Mesenchymal stem cell (in vitro differentiated cells and primary cell): ENCODE measurements around the gene MACROD2.
A peak's percentile ranks its signal among the peaks of the same experiment; 100 is the strongest.

Experiments used
- DNase-seq: peaks from one replicate; pipeline ENCODE4 v3.0.0-alpha.2; 2013
- H2AFZ ChIP-seq: one replicate; pipeline ENCODE4 v1.6.1; 2013; ENCODE audit warnings: low read depth, mild to moderate bottlenecking, control low read depth, inconsistent platforms, low read length, moderate library complexity
- H2AK5ac ChIP-seq: 2 replicates; pipeline ENCODE4 v1.6.1; 2013; ENCODE audit warnings: low read length, moderate library complexity, mild to moderate bottlenecking, inconsistent platforms; ENCODE audit not compliant: severe bottlenecking
- H2BK120ac ChIP-seq: one replicate; pipeline ENCODE4 v1.6.1; 2013; ENCODE audit warnings: low read depth, mild to moderate bottlenecking, inconsistent platforms, low read length, moderate library complexity
- H2BK12ac ChIP-seq, 2 experiments: one replicate each; pipeline ENCODE4 v1.6.1; 2013; ENCODE audit warnings: inconsistent platforms in 2 of 2, low read length in 2 of 2, mild to moderate bottlenecking in 2 of 2, moderate library complexity in 2 of 2, control low read depth in 1 of 2
- H2BK15ac ChIP-seq: one replicate; pipeline ENCODE4 v1.6.1; 2013; ENCODE audit warnings: mild to moderate bottlenecking, low read depth, inconsistent platforms; ENCODE audit not compliant: poor library complexity, severe bottlenecking
- H2BK5ac ChIP-seq: 2 replicates; pipeline ENCODE4 v1.6.1; 2013; ENCODE audit warnings: low read depth, mild to moderate bottlenecking, low read length, control low read depth, inconsistent platforms; ENCODE audit not compliant: poor library complexity, severe bottlenecking
- H3K14ac ChIP-seq, 2 experiments: one replicate each; pipeline ENCODE4 v1.6.1; 2013; ENCODE audit warnings: inconsistent platforms in 2 of 2, low read length in 2 of 2, control low read depth in 1 of 2, mild to moderate bottlenecking in 1 of 2, moderate library complexity in 1 of 2
- H3K18ac ChIP-seq, 2 experiments: one replicate each; pipeline ENCODE4 v1.6.1; 2013; ENCODE audit warnings: inconsistent platforms in 2 of 2, low read length in 2 of 2, control low read depth in 1 of 2, low read depth in 1 of 2, mild to moderate bottlenecking in 1 of 2
- H3K23ac ChIP-seq, 2 experiments: one replicate each; pipeline ENCODE4 v1.6.1; 2013; ENCODE audit warnings: inconsistent platforms in 2 of 2, low read length in 2 of 2, mild to moderate bottlenecking in 2 of 2, moderate library complexity in 2 of 2, control low read depth in 1 of 2
- H3K27ac ChIP-seq: 2 replicates; pipeline ENCODE4 v1.5.1; 2013; ENCODE audit warnings: mild to moderate bottlenecking, moderate library complexity, low read length, control low read depth, inconsistent platforms; ENCODE audit not compliant: poor library complexity, severe bottlenecking
- H3K27me3 ChIP-seq, 2 experiments: 2 replicates each; pipeline versions ENCODE4 v1.6.1 to v1.7.0; 2013; ENCODE audit warnings: low read length in 2 of 2, mild to moderate bottlenecking in 2 of 2, moderate library complexity in 2 of 2, control low read depth in 1 of 2, inconsistent platforms in 1 of 2; ENCODE audit not compliant: control insufficient read depth in 1 of 2, insufficient read depth in 1 of 2
- H3K36me3 ChIP-seq, 2 experiments: 2 replicates each; pipeline versions ENCODE4 v1.6.1 to v1.7.0; 2013; ENCODE audit warnings: low read length in 2 of 2, control low read depth in 1 of 2, inconsistent platforms in 1 of 2, low read depth in 1 of 2, mild to moderate bottlenecking in 1 of 2; ENCODE audit not compliant: insufficient read depth in 2 of 2, control insufficient read depth in 1 of 2
- H3K4ac ChIP-seq, 2 experiments: one replicate each; pipeline ENCODE4 v1.6.1; 2013; ENCODE audit warnings: inconsistent platforms in 2 of 2, low read length in 2 of 2, mild to moderate bottlenecking in 2 of 2, moderate library complexity in 2 of 2, control low read depth in 1 of 2, low read depth in 1 of 2
- H3K4me1 ChIP-seq: 2 replicates; pipeline ENCODE4 v1.6.1; 2013; ENCODE audit warnings: low read depth, low read length, control low read depth; ENCODE audit not compliant: control insufficient read depth, insufficient read depth
- H3K4me2 ChIP-seq: 2 replicates; pipeline ENCODE4 v1.6.1; 2013; ENCODE audit warnings: low read length, mild to moderate bottlenecking, inconsistent platforms; ENCODE audit not compliant: poor library complexity, severe bottlenecking
- H3K4me3 ChIP-seq, 2 experiments: 2 replicates each; pipeline versions ENCODE4 v1.5.1 to v1.7.0; 2013; ENCODE audit warnings: low read length in 2 of 2, mild to moderate bottlenecking in 2 of 2, control low read depth in 1 of 2, low read depth in 1 of 2; ENCODE audit not compliant: insufficient read depth in 1 of 2
- H3K79me1 ChIP-seq: replicated peaks from 2 replicates; pipeline ENCODE4 v1.6.1; 2013; ENCODE audit warnings: mild to moderate bottlenecking, control low read depth, low read length, inconsistent platforms; ENCODE audit not compliant: poor library complexity, severe bottlenecking
- H3K9ac ChIP-seq: 2 replicates; pipeline ENCODE4 v1.7.0; 2013; ENCODE audit warnings: mild to moderate bottlenecking, low read length, moderate library complexity
- H3K9me3 ChIP-seq: 2 replicates; pipeline ENCODE4 v1.7.0; 2013; ENCODE audit warnings: mild to moderate bottlenecking, low read length; ENCODE audit not compliant: control insufficient read depth
- H4K8ac ChIP-seq: one replicate; pipeline ENCODE4 v1.6.1; 2013; ENCODE audit warnings: inconsistent platforms, mild to moderate bottlenecking, low read length, moderate library complexity
- H4K91ac ChIP-seq: one replicate; pipeline ENCODE4 v1.6.1; 2013; ENCODE audit warnings: mild to moderate bottlenecking, low read length, inconsistent platforms
- WGBS: methylation state at CpG from one replicate; pipeline ENCODE4 v1.1.7; 2013; ENCODE audit warnings: mixed read lengths; 5-methylcytosine and 5-hydroxymethylcytosine counted together

Gene MACROD2

DNA sequence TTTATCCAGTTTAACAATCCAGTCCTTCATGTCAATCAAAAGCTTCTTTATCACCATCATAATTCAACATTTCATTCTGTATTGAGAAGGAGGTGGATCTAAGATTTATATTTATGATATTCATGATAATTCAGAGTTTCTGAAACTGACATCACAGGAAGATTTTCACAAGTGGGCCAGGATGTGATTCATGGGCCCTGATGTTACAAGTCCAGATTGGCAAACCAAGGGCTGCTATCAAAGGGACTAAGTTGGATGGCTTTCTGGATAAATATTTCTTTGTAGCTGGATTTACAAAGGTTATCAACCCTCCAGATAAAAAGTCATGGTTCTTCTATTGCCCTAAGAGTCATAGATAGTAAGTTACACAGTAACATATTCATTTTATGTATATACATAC, 1711.4 kb downstream of the MACROD2 start:
- H3K4me2 ChIP-seq: no peak overlapping the region
- H4K8ac ChIP-seq: no peak overlapping the region
- no peak overlapping the region for H3K4me3 ChIP-seq
- peaks cover 3% of the 10 kb centered on the region for H3K4me1 ChIP-seq
- no peak overlapping the region for H2BK120ac ChIP-seq
- H2BK12ac ChIP-seq: no peak overlapping the region
- no peaks in the 10 kb centered on the region for H3K9me3 ChIP-seq
- H2BK15ac ChIP-seq: no peak overlapping the region
- no peak overlapping the region for H3K14ac ChIP-seq
- H3K79me1 ChIP-seq: no peaks in the 10 kb centered on the region
- DNase-seq: no peak
- no peak overlapping the region for H3K4ac ChIP-seq
- H2BK5ac ChIP-seq: no peak overlapping the region
- no peak overlapping the region for H4K91ac ChIP-seq
- no peak overlapping the region for H3K18ac ChIP-seq
- no peak overlapping the region for H2AK5ac ChIP-seq
- H3K9ac ChIP-seq: no peak overlapping the region
- H3K23ac ChIP-seq: no peak overlapping the region
- H2AFZ ChIP-seq: no peak overlapping the region
- no peaks in the 10 kb centered on the region for H3K27me3 ChIP-seq
- H3K27ac ChIP-seq: no peak overlapping the region
- H3K36me3 ChIP-seq: no peaks in the 10 kb centered on the region

DNA sequence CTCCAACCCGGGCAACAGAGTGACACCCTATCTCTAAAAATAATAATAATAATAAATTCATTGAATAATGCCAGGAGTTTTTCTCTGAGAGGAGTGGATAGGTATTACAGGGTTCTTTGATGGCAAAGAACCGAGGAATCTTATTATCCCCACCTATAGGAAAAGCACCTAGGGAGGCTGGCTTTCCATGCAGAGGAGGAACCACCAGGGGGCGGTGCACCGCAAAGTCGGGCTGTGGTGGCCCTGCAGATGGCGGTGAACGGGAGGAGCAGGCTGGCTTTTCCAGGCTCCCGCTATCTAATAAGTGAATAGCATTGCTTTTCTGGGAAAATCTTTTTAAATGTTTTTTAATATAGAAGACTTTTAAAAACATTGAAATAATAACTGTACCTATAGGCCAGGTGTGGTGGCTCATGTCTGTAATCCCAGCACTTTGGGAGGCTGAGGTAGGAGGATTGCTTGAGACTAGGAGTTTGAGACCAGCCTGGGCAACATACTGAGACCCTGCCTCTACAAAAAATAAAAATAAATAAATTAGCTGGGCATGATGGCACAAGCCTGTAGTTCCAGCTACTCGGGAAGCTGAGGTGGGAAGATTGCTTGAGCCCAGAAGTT, 1713.8 kb downstream of the MACROD2 start:
- Histone ChIP-seq H3K9ac (no peak overlapping the region), H2BK120ac (no peak overlapping the region), H3K14ac (no peak overlapping the region), H3K4me2 (no peak overlapping the region), H3K79me1 (no peaks in the 10 kb centered on the region), H2BK15ac (no peak overlapping the region), H3K36me3 (no peaks in the 10 kb centered on the region), H3K23ac (no peak overlapping the region), H2BK12ac (no peak overlapping the region), H3K9me3 (no peaks in the 10 kb centered on the region), H4K8ac (no peak overlapping the region), H2AFZ (no peak overlapping the region), H3K4me1 (peaks cover 1% of the 10 kb centered on the region), H3K27ac (no peak overlapping the region), H2AK5ac (no peak overlapping the region), H4K91ac (no peak overlapping the region), H3K18ac (no peak overlapping the region), H2BK5ac (no peak overlapping the region), H3K4ac (no peak overlapping the region), H3K4me3 (no peak overlapping the region), H3K27me3 (no peaks in the 10 kb centered on the region)
- WGBS: 23% methylated on average over 5 of the region's 9 CpGs
- DNase-seq: peak; percentile 24

DNA sequence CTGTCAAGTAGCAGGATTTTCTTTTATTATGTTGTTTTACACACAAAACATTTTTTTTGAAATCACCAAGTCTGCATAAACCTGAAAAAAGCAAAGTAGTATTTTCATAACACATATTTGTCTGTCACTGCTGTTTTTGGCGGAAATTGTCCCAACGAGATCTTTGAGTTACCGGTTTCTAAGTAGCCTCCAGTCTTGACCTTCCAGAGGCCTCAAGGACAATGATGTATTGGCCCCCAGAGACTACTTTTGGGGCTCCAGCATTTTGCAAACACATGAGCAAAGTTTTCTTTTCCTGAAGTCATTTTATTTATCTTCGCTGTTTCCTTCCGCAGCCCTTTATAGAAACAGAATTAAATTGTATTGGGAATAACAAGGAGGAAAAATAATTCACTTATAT, 1715.3 kb downstream of the MACROD2 start:
- Histone ChIP-seq H3K4me1 (peaks cover 1% of the 10 kb centered on the region), H4K8ac (no peak overlapping the region), H3K79me1 (no peaks in the 10 kb centered on the region), H3K14ac (no peak overlapping the region), H3K4me3 (no peak overlapping the region), H3K27me3 (no peaks in the 10 kb centered on the region), H2BK120ac (no peak overlapping the region), H3K23ac (no peak overlapping the region), H3K4me2 (no peak overlapping the region), H4K91ac (no peak overlapping the region), H2BK5ac (no peak overlapping the region), H3K27ac (no peak overlapping the region), H3K4ac (no peak overlapping the region), H3K9ac (no peak overlapping the region), H3K18ac (no peak overlapping the region), H2BK15ac (no peak overlapping the region), H2AFZ (no peak overlapping the region), H2AK5ac (no peak overlapping the region), H2BK12ac (no peak overlapping the region), H3K36me3 (no peaks in the 10 kb centered on the region), H3K9me3 (no peaks in the 10 kb centered on the region)
- no peak for DNase-seq
- WGBS: 75% methylated on average over 3 of the region's 5 CpGs

DNA sequence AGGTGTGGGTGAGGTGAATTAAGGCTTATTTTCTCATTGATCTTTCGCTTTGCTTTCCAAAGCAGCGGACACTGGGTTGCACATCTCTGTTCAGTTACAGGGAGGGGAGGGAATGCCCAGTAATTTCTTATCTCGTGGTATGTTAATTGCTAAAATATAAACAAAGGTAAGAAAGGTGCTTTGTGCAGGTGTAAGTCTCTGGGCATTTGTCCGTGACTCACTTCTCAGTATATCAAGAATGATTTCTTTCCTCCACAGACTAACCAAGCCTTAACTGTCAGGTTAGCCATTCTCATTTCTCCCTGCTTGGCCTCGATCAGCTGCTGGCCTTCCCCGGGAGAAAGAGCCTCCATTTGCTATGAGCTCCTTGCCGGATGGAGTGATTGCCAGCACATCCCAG, 1715.9 kb downstream of the MACROD2 start:
- Histone ChIP-seq H4K8ac (no peak overlapping the region), H2BK5ac (no peak overlapping the region), H2BK120ac (no peak overlapping the region), H2AK5ac (no peak overlapping the region), H3K9me3 (no peaks in the 10 kb centered on the region), H3K27ac (no peak overlapping the region), H3K4me2 (no peak overlapping the region), H2AFZ (no peak overlapping the region), H3K4ac (no peak overlapping the region), H3K36me3 (no peaks in the 10 kb centered on the region), H3K9ac (no peak overlapping the region), H3K18ac (no peak overlapping the region), H3K79me1 (no peaks in the 10 kb centered on the region), H2BK12ac (no peak overlapping the region), H4K91ac (no peak overlapping the region), H2BK15ac (no peak overlapping the region), H3K27me3 (no peaks in the 10 kb centered on the region), H3K4me3 (no peak overlapping the region), H3K4me1 (peaks cover 1% of the 10 kb centered on the region), H3K23ac (no peak overlapping the region), H3K14ac (no peak overlapping the region)
- no peak for DNase-seq
- WGBS: 84% methylated on average over 7 of the region's 7 CpGs
